SK-N-MC (cell line): ENCODE measurements around the gene TNRC6B.

Experiments
- EZH2 ChIP-seq: fragments of 200-600 bp; sonication (generic); IDR thresholded peaks from one replicate; pipeline ENCODE4 v1.6.1; 2017; ENCODE audit warnings: antibody characterized with exemption
- POLR2AphosphoS5 ChIP-seq: IDR thresholded peaks from 2 replicates; pipeline ENCODE4 v1.6.1; 2012; ENCODE audit warnings: mild to moderate bottlenecking, low read depth, low read length, borderline replicate concordance

DNA sequence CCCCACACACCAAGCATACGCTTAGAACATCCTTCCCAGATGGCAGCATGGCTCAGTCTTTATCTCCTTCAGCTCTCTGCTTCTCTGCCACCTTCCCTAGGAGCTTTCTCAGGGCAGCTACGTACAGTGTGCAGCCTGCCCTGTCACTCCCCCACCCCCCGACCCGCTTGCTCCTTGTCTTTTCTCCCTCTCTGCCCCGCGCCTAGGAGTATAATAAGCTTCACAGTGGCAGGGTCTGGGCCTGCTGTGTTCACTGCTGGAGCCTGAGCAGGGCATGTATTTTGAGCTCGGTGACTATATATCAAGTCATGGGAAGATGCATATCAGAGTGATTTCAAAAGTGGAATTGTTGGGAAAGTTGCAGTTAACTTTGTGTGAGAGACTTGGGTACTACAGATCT lies 112.8 kb downstream of the TNRC6B start:
- TF ChIP-seq EZH2, result no peak
- no peak for TF ChIP-seq POLR2AphosphoS5
